Cardiac fibroblast (primary cell): ENCODE results near the gene MSI2.

Experiments used
- DNase-seq, 2 donors: peaks; one replicate each; pipeline versions ENCODE4 v3.0.0 to v3.0.0-alpha.2; 2010; ENCODE audit warnings: low read depth in 2 of 2
- H3K4me3 ChIP-seq, 2 donors: replicated peaks in 1 of 2; 1 replicate in 1 of 2; 2 replicates in 1 of 2; pipeline ENCODE4 v1.5.1; 2011; ENCODE audit warnings: low read depth in 2 of 2, low read length in 2 of 2, mild to moderate bottlenecking in 2 of 2, moderate library complexity in 1 of 2
- CTCF ChIP-seq: IDR thresholded peaks from one replicate; pipeline ENCODE4 v1.5.1; 2011; ENCODE audit warnings: low read depth, mild to moderate bottlenecking, low read length, inconsistent platforms

The MSI2 gene

GRCh38 chr17:57726838-57727237 lies 470.5 kb downstream of the MSI2 start:
- H3K4me3 ChIP-seq = no peak overlapping the region
- TF ChIP-seq CTCF = no peak
- no peak for DNase-seq

GRCh38 chr17:57727630-57728175 lies 471.4 kb downstream of the MSI2 start:
- no peak overlapping the region for H3K4me3 ChIP-seq
- no peak for TF ChIP-seq CTCF

GRCh38 chr17:57730026-57730701 lies 473.8 kb downstream of the MSI2 start:
- DNase-seq = no peak
- no peak overlapping the region for H3K4me3 ChIP-seq
- TF ChIP-seq CTCF = no peak

More at GRCh38 chr17:57727630-57728175, 471.4 kb downstream of the MSI2 start:
- DNase-seq = no peak

GRCh38 chr17:57732062-57732461 lies 475.7 kb downstream of the MSI2 start:
- no peak overlapping the region for H3K4me3 ChIP-seq
- no peak for DNase-seq
- TF ChIP-seq CTCF = no peak

GRCh38 chr17:57733085-57733484 lies 476.8 kb downstream of the MSI2 start:
- no peak for TF ChIP-seq CTCF
- no peak for DNase-seq
- H3K4me3 ChIP-seq = no peak overlapping the region
